Activated CD4-positive, alpha-beta T cell treated with anti-CD3 and anti-CD28 coated beads, Interleukin-2, Interleukin-4, amounts not matched to agents 100 ng/mL and 50 ng/mL, durations not matched to agents 16 hours and 8 hours (primary cell): Measurements from ENCODE around the gene CDH15.

Source experiments
- DNase-seq: peaks from one replicate; pipeline ENCODE4 v3.0.0-alpha.2; 2020; ENCODE audit warnings: low spot score

The CDH15 gene

DNA sequence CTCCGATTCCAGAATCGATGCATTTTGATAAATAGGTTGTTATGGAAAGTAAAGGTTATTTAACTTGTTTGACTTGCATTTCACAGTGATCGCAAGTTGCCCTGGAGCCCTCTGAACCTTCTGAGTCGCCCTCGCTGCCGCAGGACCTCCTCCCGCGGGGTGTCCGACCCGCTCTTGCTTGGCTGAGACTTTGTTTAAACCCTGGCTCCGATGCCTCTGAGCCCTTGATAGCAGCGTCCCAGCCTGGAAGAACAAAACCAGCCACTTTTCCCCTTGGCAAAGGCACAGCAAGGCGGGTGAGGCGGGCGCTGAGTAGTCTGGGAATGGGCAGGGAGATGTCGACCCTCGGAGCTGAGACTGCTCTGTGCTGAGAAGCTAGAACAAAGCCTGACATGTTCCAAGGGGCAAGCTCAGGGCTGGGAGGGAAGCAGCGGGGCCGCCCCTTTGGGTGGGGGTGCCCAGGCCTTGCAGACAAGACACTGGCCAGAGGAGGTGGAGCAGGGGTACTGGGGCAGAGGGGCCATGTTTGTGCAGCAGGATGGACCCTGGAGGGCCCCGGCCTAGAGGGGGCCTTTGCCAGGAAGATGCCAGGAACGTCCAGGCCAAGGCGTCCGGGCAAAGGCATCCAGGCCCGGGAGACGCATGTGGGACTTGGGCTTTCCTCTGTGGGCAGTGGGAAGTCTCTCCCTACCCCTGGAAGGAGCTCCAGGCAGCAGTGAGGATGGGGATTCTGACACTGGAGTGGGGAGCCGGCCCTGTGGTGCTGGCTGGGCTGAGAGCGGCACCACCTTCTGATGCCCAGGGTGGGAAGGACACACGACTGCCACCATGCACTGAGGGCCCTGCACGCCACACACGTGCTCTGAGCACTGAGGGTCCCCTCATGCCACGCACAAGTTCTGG lies 30.3 kb upstream of the CDH15 start:
- DNase-seq = no peak

DNA sequence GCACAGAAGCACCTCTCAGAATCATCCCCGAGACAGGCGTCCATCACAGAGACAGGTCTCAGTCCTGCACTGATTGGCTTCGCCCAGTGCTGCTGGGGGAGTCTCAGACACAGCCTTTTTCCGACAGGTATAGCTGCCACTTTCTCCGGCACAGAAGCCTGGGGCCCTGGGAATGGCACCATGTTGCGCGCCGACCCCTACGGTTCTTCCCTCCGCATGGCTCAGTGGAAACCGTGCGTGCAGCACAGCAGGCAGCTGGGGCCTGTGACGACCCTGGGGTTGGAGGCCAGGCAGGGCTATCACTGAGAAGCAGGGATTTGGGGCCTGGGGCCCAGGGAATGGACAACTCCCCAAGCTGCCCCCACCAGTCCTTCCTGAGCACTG lies 29.7 kb upstream of the CDH15 start:
- no peak for DNase-seq

DNA sequence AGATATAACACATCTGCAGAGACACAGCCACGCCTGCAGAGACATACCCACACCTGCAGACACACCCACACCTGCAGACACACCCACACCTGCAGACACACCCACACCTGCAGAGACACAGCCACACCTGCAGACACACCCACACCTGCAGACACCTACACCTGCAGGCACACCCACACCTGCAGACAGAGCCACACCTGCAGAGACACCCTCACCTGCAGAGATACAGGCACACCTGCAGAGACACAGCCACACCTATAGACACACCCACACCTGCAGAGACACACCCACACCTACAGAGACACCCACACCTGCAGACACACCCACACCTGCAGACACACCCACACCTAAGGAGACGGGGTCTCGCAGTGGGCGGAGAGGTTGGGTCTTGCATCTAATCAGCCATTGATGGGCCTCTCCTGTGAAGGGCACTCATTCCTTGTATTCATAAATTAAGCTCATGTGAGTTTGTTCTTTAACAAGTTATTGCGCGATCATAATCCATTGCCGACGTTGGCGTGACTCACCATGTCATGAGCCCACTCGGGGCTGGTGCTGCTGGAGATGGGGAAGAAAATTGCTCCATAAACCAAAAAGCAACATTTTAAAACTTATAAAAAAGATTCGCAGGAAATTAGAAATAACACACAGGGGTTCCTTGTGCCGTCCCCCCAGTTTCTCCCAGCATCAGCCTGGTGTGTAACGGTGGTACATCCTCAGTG lies 28.9 kb upstream of the CDH15 start:
- no peak for DNase-seq

DNA sequence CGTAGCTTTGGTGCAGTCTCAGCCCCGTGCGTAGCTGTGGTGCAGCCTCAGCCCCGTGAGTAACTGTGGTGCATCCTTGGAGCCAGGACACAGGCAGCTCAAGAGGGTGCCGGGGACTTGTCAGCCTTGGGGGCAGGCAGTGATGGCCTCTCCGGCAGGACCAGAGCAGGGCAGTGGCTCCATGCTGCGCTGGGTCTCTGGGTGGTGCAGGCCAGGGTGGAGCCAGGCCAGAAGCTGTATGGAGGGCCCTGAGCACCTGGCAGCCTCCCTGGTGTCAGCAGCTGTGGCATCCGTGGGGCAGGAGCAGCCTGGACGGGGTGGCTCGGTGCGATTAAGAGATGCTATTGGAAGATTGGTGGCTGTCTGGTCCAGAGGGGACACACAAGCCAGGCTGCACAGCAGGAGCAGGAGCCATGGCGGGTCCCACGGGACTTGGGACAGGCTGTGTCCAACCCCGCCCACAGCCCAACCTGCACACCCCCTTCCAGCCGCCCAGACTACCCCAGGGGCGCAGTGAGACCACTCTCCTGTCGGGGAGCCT lies 28.3 kb upstream of the CDH15 start:
- no peak for DNase-seq

DNA sequence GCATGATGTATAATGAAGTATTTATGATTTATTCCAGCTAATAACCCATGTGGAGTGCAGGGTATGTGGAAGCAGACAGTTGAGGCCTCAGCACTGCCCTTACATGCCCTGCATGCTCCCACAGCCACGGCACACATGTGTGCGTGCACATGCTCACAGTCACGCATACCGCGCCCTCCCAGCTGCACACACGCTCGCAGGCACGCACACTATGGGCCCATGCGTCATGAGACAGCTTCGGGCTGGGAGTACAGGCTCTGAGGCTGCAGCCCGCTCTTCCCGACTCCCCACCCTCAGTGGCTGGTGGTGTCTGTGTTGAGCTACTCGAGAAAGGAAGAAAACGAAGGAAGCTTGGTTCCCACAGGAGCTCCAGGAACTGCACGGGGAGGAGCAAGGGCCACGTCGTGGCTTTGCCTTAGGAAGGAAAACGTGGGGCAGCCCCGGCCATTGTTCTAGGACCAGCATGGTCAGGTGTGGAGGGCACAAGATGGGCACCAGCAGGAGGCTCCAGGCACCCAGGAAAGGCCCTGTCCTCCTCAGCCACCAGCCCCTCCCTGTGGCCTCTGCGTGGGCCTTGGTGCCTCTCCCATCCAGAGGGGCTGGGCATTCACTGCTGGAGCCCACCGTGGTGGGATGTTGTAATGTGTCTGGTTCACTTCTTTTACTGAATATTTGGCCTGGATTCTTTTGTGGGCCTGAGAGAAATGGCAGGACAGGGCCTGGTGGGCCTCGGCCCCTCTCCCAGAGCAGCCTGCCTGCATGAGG lies 27.5 kb upstream of the CDH15 start:
- no peak for DNase-seq

DNA sequence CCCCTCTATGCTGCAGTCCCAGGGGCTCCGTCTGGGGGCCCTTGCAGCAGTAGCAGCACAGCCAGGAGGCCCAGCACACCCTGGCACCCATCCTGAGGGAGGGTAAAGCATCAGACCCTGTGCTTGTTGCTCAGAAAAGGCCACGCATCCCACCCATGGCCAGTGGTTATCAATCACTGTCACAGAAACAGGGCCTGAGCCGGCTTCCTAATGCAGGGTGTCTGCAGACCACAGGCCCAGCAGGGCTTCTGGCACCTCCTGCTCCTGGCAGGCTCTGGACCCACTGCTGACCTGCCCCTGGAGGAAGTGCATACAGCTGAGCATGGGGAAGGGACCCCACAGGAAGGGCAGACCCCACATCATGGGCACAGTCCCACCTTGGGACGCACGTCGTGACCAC lies 26.9 kb upstream of the CDH15 start:
- no peak for DNase-seq

DNA sequence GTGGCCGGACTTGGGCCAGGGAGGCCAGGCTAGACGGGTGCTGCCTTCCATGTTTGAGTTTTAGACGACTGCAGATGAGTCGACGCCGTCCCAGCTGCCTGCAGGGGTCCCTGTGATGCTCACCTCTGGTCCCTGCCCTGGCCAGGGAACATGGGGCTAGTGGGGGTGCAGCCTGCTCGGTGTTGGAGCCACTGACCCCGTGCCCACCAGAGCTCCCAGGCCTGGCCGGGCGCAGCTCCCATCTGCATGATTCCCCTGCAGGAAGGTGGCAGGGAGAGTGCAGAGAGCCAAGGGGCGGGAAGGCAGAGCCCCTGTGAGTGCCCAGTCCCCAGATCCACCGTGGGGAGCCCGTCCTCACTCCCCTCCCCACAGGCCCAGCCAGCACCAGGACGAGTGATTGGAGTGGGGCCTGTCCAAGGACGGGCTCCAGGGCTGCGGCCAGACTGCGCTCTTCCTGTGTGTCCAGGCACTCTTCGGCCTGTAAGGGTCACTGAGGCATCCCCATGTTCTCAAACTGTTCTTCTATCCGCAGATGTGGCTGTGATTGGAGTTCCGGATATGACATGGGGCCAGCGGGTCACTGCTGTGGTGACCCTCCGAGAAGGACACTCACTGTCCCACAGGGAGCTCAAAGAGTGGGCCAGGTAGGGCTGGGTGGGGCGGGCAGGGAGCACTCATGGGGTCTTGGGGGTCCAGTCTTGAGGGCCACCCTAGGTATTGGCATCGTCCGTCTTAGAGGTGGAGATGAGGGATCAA lies 26.0 kb upstream of the CDH15 start:
- DNase-seq = no peak

DNA sequence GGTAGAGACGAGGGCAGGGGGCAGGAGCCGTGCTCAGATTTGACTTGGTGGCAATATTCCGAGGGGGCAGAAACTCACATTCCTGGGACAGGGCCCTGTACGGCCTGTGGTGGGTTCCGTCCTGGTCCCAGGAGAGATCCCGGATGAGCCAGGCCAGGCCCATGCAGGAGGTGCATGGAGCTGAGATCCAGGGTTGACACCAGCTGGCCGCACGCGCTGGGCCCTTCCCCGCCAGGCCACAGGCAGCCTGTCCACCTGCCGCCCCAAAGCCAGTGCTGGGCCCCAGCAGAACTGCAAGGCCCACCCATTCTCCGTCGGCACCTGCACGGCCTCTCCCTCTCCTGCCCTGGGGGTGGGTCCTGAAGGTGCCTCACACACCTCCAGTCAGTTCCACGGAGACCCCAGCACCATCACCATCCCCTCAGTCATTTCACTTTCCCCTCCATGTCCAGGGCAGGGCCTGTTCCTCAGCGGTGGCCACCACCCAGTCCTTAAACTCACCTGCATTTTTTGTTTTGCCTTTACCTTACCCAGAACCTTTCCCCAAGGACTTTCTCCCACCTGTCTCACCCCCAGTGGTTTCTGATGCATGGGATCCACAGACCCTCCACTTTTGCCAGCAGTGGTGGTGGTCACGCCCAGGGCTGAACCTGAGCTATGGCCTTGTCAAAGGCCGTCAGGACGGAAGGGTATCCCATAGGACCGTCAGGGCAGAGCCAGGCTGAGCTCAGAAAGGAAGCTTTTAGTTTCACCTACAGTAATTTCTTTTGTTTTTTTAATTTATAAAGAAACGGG lies 25.1 kb upstream of the CDH15 start:
- no peak for DNase-seq

DNA sequence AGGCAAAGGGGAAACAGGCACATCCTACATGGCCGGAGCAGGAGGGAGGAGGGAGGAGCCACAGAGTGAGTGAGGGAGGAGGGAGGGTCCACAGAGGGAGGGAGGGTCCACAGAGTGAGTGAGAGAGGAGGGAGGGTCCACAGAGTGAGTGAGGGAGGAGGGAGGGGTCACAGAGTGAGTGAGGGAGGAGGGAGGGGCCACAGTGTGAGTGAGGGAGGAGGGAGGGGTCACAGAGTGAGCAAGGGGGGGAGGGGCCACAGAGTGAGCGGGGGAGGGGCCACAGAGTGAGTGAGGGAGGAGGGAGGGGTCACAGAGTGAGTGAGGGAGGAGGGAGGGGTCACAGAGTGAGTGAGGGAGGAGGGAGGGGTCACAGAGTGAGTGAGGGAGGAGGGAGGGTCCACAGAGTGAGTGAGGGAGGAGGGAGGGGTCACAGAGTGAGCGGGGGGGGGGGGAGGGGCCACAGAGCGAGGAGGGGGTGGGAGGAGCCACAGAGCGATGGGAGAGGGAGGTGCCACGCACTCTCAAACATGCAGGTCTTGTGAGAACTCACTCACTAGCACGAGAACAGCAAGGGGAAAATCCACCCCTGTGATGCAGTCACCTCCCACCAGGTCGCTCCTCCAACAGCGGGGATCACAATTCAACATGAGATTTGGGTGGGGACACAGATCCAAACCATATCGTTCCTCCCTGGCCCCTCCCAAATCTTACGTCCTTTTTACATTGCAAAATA lies 24.3 kb upstream of the CDH15 start:
- DNase-seq = no peak

DNA sequence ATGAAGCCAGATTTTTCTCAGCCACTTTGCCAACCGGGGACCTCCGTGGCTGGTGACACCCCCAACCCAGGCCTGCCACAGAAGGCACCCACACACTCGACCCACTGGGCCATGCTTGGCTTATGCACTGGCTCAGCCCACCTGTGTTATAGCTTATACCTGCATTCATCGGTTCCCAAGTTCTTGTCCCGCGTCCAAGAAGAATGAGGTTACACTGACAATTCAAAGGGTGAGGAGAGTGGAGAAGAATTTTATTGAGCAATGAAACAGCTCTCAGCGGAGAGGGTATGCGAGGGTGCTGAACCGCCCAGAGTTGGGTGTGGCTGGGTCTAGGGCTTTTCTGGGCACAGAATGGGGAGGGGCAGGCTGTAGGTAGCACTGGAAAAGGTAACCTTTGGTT lies 22.2 kb upstream of the CDH15 start:
- DNase-seq = no peak

DNA sequence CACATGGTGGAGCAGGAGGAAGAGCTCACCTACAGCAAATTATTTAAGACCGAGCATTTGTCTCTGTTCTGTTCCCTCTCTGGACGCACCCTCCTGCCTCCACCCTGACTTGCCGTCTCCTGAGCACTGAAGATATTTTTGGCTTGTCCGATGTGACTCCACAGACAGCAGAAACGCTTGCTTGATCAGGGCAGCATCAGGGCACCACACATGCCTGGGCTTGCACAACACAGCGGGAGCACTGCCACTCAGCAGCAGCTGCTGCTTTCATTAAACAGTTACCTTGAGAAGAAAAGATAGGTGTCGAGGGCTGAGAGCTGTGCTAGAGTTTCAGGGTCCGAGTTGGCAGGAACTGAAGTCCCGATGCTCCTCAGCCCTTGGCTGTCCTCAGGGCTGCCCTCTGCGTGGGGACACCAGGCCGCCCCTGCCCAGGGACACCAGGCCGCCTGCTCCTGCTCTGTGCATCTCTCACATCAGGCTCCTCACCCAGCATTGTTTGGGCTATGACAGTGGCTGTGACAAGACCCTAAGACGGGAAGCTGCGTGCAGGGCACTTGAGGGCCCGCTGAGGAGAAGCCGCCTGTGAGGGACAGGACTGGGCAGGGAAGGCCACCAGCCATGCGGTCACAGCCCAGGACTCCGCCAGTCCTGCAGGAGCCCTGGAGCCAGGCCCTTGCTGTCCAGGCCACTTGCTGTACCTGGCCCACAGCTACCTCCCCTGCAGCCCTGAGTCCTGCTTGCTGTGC lies 21.3 kb upstream of the CDH15 start:
- DNase-seq = no peak

DNA sequence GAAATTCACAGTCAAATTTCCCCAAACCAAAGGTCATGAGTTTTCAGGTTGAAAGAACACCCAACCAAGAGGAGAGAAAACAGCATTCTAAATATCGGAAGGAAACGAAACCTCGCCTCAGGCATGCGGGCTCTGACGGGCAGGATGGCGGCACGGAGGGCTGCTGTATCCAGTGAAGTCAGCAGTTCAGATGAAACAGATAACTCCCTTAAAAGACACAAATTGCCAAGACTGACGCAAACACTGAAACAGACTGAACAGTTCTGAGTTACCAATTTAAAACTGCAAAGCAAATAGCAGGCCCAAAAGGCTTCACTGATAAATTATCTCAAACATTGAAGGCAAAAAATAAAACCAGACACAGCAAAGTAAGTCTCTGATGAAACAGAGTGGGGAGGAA lies 20.6 kb upstream of the CDH15 start:
- DNase-seq = no peak

DNA sequence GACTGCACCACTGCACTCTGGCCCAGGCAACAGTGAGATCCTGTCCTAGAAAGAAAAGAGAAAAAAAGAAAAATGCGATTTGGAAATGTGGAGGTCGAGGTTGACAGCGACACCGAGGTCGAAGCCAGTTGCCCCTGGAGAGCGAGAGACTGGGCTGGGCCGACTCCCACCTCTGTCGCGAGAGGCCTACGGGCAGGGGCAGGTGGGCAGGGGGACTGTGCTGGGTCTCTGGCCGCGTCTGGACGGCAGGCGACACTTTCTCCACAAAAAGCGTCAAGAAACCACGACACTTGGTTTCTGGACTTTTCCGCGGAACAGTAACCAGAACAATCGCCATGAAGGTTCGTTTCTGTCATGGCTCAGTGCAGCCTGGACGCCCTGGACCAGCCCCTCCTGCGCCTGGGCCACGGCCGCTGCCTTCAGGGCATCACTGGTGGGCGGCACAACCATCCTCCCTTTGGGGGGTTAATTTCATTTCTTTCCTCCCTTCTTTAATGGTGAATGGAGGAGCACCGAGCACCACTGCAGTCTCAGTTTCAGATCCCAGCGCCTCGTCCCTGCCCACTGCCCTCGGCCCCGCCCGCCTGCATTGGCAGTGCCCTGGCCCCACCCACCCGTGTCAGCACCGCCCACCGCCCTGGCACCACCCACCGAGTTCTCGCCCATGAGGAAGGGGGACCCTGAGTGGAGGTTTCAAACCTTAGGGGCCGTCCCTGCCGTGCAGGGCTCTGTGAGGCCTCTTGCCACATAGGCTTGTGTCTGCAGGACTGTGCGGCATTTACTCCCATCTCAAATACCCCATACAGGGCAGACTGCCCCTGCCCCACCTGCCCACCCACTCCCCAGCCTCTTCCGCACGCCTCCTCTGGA lies 18.5 kb upstream of the CDH15 start:
- no peak for DNase-seq

DNA sequence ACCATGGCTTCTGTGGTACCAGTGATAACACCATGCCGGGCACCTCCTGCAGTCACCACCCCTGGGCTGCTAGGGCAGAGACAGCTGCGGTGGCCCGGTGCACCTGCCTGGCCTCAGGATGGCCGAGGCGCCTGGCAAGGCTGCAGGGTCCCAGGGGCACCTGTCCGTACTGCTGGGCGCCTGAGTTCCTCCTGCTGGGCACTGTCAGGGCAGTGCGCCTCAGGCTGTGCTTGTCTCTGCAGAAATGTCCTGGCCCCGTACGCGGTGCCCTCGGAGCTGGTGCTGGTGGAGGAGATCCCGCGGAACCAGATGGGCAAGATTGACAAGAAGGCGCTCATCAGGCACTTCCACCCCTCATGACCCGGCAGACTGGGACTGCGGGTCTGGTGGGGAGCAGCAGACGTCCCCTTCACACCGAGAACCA lies 17.7 kb upstream of the CDH15 start:
- DNase-seq = no peak

DNA sequence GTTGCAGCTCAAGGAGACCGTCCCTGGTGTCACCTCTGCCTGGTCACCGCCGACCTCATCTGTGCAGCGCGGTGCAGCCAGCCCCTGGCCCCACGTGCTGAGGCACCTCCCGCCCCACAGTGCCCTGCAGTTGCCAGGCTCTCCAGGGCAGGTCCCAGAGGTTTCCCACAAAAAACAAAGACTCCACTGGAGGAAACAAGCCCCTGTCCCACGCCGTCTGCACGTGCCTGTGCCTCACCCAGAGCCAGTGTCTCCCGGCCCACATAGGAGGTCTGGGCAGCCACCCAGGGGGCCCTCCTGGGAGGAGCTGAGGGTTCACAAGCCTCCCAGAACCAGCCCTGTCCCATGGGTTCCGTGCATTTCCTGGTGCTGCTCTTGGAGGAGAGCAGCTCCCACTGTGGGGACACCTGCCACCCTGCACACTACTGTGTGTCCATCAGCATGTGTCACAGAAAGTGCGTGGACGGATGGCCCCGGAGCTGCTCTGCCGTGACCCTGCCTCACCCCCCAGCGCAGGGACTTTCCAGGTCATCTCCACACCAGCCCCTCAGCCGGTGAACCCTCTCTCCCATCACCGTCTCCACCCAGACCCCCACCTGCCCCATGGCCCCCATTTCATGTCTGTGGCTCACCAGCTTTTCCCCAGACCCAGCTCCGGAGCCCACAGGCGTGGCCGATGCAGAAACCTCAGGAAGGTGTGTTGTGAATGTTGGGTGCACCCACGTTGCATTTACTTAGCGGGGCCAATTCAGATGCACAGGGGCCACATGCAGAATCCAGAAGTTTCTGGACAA lies 17.0 kb upstream of the CDH15 start:
- DNase-seq = no peak

DNA sequence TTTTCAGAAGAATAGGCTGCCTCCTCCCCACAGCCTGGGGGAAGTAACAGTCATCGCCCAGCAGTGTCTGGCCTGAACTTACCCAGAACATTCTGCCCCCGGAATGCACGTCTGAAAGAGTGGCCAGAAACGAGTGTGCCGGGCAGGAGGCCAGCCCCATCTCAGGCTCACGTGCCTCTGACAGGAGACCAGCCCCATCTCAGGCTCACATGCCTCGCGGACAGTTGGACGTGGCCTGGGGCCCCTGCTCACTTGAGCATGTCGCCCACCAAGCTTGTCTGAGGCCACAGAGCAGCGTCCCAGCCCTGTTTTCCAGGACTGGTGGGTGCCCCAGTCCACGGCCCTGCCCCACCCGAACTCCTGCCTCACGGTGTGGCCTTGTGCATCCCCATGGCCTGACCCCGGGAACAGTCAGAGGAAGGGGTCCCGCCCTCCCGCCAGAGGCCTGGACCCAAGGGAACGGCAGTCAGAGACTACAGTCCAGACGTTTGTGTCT lies 16.3 kb upstream of the CDH15 start:
- no peak for DNase-seq
